CD4-positive, alpha-beta T cell treated with Interleukin-17A for 4 hours (primary cell): ENCODE measurements around the gene RCL1.
"Not testable (repeated sequence)": the region's sequence is repeated elsewhere in the genome, so short reads cannot be mapped to it uniquely, and the experiment has no call there.

Experiments used
- DNase-seq: peaks from one replicate; pipeline ENCODE4 v3.0.0-alpha.2; 2020; ENCODE audit warnings: mixed read lengths

The RCL1 gene, protein sequence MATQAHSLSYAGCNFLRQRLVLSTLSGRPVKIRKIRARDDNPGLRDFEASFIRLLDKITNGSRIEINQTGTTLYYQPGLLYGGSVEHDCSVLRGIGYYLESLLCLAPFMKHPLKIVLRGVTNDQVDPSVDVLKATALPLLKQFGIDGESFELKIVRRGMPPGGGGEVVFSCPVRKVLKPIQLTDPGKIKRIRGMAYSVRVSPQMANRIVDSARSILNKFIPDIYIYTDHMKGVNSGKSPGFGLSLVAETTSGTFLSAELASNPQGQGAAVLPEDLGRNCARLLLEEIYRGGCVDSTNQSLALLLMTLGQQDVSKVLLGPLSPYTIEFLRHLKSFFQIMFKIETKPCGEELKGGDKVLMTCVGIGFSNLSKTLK

DNA sequence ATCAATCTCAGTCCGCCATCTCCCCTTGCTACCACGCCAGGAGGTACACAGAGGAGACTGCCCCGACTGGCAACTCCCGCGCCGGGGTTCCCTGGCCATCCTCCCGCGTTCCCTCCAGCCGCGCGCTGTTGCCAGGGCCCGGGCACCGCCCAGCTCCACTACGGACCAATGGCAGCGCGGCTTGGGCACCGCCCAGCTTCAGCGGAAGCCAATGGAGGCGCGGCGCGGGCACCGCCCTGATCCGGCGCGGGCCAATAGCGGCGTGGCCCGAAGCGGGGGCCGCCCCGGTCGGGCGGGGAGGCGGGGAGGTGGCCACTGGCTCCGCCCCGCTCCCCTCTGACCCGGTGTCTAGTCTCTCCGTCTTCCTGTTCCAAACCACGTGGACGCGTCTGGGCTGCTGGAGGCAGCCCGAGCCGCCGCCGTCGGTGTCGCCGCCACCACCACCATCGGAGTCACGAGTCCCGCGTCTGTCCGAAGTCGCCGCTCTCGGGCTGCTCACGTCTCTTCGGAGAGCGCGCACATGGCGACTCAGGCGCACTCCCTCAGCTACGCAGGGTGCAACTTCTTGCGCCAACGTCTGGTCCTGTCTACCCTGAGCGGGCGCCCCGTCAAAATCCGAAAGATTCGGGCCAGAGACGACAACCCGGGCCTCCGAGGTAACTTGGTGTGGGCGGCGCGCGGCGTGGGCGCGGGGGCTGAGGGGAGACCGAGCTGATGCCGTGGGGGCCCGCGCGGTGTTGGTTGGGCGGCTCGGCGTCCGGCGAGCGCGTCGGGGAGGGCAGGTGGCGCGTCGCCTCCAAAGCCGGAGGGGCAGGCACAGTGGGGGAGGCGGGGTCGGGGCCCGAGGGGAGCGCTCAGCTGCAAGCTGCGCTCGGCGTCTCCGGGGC is at the start of gene RCL1:
RCL1 (plus strand) TSS at position 373 of the 887 bp plus-strand sequence; CDS start at position 521, 148 bp downstream.
- DNase-seq: peak; percentile 96

DNA sequence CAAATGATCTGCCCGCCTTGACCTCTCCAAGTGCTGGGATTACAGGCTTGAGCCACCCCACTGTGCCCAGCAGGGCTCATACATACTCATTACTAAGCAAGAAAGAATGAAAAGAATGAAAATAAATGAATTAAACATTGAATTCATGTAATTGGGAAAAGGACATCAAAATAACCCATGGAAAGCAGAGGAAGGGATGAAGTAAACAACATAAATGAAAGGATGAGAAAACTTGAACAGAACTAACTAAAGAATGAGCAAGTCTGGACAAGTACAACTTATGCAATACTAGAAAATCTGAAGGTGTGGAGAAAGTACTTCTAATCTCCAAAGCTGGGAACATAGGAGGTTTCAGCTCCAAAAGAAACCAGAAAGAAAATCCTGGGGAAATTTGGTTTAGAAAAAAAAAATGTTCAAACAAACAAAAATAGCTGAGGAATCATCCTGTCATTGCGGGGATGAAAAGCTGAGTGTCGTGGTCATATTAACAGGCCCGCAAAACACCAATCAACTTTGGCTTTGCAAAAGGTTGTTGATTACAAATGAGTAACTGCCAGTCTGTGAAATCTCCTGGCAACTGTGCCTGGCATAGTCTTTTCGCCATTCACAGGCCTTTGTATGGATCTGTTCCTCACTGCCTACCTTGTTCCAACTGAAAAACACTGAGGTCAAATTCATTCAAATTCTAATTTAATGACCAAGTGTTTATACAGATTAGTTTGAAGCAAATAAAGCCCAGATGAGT is 49.4 kb upstream of the RCL1 start:
- no peak for DNase-seq

DNA sequence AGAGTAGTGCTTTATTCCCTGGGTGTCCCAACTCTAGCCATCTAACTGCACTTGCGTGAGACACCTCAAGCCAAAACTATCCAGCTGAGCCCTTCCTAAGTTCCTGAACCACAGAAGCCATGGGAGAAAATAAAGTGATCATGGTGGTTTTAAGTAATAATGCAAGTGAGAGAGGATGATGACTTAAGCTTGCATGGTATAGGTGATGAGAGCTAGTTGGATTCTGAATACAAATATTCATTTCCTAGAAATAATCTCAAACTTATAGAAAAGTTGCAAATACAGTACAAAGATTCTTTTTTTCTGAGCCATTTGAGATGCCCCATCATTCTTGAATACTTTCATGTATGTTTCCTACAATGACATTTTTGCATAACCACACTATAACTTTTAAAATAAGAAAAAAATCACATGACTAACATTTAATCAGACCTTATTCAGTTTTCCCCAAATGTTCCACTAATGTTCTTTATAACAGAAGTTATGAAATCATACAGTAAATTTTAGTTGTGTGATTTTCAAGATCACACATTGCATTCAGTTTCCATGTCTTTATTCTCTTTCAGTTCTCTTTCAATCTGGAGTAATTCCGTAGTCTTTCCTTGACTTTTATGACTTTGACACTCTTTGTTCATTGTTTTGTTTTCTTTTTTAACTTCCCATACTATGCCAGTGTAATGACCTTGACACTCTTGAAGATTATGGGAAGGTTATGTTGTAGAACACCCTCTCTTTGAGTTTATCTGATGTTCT is 46.3 kb upstream of the RCL1 start:
- no peak for DNase-seq

DNA sequence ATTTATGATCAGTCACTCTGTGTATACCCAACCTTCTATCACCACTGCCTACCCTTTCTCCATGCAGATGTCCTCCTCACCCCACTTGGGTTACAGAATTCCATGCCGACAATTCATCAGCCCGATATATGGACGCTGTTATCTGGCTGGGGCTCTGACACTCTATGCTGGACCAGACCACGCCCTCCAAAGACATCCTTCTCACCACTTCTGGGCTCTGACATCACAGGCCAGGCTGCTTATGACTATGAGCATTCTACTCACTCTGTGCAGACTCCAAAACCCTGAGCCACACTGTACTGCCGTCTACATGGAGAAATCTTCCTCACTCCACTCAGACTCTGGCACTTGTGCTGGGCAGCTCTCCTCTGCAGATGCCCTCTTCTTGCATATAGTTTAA is 44.1 kb upstream of the RCL1 start:
- no peak for DNase-seq

DNA sequence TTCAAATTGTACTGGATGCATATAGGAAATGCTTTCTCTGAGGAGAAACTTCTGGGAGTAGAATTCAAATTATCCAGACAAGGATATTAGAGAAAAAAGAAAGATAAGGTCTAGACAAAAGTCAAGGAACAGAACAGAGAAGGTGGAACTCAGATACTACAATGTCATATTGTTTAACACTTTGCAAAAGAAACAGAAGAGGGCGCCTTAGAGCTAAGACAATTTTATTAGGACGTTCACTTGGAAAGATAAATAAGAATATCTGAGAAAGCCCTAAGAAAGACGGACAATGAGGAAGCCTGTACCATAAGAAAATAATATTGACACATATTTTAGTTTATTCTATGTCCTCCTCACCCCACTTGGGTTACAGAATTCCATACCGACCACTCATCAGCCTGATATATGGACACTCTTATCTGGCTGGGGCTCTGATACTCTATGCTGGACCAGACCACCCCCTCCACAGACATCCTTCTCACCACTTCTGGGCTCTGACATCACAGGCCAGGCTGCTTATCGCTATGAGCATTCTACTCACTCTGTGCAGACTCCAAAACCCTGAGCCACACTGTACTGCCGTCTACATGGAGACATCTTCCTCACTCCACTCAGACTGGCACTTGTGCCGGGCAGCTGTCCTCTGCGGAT is 42.6 kb upstream of the RCL1 start:
- DNase-seq: no peak

DNA sequence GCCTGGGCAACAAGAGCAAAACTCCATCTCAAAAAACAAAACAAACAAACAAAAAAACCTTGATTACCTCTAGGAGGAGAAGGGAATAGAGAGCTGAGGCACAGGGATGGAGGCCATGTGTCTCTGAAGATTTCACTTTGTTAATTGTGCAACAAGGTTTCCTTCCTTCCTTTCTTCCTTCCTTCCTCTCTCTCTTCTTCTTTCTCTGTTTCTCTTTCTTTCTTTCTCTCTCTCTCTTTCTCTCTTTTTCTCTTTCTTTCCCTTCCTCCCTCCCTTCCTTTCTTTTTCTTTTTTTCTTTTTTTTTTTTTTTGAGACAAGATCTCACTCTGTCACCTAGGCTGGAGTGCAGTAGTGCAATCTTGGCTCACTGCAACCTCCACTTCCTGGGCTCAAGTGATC is 38.2 kb upstream of the RCL1 start:
- DNase-seq: not testable (repeated sequence)

DNA sequence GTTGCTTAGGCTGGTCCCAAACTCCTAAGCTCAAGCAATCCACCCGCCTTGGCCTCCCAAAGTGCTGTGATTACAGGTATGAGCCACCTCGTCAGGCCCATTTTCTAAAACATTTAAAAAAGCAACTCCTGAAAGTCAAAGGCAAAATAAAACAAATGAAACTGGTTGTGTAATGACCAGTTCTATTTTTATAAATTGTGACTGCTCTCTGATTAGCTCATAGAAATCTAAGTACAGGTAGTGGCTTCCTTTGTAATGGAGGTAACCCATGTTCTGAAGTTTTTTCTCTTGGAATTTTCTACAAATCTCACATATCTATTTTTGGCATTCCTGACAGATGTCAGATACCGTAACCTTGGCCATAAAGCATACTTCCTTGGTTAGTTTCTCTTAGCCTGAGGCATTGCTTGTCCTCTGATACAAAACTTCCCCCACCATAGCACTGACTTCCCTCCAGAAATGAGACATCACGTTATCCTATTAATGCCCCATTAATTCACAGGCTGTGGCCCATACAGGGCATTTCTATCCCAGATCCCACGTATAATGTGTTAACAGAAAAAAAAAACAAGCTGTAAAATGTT is 37.6 kb upstream of the RCL1 start:
- no peak for DNase-seq

DNA sequence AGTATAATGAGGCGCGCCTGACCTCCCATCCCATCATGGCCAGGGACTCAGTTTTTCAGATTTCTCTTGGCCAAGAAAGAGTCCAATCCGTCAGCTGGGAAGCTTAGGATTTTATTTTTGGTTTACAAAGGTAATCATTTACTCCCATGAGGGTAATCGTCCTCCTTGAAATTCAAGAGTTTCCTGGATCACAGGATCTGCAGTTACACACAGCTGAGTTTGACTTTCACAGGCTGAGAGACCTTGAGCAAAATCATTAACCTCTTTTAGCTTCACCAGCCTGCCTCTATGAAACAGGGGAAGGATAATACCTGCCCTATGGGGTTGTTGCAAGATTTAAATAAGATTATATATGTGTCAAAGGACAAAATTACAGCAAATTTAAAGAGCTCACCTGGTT is 36.3 kb upstream of the RCL1 start:
- no peak for DNase-seq

DNA sequence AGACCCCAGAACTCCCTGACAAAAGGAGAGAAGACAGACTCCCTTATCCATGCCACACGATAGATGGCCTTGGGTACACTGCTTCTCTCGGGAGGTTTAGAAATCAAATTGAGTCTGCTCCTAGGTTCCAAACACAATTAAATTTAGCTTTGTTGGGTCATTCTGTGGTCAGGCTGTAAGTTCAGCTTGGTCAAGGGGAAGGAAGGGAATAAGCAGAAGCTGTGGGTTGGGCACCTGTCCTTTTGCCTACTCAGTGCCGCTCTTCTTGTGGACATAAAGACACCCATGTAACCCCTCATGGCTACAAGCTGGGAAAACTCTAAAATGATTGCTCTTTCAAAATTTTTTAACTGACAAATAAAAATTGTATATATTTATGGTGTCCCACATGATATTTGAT is 32.6 kb upstream of the RCL1 start:
- DNase-seq: no peak

DNA sequence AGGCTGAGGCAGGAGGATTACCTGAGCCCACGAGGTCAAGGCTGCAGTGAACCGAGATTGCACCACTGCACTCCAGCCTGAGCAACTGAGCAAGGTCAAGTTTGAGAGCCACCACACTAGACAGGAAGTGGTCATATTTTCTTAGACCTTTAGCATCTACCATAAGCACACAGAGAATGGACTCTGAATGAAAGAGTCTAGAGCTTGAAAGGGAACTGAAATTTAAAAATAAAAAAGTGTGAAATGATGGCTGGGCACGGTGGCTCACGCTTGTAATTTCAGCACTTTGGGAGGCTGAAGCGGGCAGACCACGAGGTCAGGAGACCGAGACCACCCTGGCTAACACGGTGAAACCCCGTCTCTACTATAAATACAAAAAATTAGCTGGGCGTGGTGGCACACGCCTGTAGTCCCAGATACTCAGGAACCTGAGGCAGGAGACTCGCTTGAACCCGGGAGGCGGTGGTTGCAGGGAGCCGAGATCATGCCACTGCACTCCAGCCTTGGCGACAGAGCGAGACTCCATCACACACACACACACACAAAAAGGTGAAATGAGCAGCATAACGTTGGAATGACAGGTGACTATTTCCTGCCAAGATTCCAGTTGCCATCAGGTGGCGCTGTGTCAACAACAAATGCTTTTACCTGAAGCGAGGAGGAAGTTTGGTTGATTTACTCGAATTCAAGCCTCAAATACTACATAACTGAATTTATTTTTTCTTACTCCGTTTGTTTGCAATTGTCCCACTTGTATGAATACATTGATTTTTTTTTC is 30.4 kb upstream of the RCL1 start:
- peak; percentile 88 for DNase-seq

DNA sequence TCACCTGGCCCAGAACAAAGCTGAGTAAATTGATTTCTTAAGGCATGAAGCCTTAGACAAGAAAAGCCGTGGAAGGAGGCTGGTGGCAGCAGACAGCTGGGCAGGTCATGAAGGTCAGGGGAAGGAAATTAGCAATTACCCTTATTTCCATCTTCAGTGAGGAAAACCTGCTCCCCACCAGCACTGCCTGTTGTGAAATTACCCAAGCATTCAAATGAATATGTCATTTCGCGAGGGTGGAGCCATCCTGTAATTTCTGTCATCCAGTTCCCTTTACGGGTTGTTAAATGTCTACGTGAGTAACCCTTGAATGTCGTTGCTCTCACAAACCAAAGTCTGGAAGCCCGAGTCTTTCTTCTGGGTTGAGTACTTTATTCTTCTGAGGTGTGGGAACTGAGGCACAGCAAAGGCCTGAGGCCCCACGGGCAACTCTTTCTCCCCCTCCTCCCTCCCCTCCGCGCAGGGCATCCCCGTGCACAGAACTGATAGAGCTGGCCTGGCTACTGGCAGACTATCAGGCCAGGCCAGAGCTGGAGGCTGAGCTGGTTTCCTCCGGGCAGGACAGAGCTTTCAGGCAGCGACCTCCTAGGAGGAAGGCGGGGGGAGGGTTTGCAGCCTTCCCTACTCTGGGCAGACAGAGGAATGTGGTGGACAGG is 29.7 kb upstream of the RCL1 start:
- DNase-seq: peak; percentile 14

DNA sequence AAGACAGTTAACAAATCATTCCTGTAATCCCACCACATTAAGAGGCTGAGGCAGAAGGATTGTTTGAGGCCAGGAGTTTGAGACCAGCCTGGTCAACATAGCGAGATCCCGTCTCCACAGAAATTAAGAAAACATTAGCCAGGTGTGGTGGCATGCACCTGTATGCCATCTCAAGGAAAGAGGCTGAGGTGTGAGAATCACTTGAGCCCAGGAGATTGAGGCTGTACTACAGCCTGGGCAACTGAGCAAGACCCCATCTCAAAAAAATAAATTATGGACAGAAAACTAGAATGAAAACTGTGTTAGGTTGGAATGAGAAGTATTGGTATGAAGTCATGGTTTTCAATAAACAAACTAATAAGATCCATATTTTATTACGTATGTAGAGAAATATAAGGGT is 28.7 kb upstream of the RCL1 start:
- no peak for DNase-seq

DNA sequence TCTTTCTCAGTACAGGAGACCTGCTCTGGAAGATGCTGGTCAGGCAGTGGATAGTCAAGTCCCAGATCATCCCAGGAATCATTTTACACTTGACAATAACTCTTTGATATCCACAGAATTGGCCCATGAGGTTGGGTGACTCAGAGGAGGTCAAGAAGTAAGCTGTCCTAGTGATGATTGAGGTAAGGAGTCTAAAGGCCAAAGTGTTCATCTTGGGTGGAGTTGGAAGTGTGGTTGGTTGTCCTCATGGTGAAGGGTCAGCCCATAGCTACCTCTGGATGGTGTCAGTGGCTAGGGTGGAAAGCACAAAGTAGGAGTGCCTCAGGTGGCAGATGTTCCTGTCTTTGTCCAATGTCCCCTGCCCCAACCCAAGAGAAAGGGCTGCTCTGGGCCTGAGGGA is 24.1 kb upstream of the RCL1 start:
- no peak for DNase-seq

DNA sequence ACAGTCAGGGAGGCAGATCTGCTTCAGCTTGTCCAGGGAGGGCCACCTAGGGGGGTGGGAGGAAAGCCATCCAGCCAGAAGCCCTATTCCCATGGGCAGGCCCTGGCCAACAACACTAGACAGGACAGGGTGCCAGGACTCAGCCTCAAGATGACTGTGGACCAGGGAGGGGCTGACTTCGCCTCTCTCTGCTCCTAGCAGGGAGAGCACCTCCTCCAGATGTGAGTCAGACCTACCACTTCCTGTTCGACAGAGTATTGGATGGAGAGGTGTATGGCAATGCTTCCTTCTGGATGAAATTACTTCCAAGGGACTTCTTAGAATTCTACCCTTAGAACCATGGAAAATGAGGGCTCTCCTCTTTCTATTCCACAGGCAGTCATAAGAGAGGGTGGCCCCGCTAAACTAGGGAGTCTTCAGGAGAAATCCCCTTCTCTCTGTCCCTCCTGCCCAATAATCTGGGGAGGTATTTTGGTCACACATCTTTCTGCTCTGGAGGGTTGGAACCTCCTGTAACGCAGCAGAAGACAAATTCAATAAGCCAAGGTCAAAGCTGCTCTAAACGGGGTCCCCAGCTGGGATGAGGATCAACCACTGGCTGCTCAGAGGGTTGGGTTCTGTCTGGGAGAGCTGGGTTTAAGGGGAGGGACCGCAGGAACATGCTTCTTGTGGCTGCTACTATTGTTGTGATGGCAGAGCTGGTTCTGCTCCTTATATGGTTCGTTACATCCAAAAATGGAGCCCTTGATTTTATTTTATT is 23.2 kb upstream of the RCL1 start:
- no peak for DNase-seq

DNA sequence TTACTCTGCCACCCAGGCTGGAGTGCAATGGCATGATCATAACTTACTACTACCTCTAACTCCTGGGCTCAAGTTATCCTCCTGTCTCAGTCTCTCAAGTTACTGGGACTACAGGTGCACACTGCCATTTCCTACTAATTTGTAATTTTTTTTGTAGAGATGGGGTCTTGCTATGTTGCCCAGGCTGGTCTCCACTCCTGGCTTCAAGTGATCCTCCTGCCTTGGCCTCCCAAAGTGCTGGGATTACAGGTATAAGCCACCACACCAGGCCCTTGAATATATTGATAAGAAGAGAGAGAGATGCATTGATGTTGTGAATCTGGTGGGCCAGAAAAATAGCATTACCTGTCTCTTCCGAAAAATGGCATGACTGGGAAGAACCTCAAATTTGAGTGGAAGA is 21.0 kb upstream of the RCL1 start:
- DNase-seq: no peak

DNA sequence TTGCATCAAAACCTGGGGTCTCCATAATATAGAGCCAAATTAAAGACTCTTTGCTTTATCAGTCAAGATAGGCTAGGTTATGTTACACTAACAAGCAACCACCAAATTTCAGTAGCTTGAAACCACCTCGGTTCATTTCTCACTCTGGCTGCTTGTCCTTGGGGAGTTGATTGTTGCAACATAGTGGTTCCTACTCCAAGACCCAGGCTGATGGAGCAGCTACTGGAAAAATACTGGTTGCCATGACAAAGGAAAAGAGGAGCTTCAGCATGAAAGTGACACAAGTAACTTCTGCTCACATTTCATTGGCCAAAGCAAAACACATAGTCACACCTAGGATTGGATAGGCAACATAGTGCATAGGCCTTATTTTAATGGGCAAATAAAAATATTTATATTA is 18.5 kb upstream of the RCL1 start:
- DNase-seq: no peak

DNA sequence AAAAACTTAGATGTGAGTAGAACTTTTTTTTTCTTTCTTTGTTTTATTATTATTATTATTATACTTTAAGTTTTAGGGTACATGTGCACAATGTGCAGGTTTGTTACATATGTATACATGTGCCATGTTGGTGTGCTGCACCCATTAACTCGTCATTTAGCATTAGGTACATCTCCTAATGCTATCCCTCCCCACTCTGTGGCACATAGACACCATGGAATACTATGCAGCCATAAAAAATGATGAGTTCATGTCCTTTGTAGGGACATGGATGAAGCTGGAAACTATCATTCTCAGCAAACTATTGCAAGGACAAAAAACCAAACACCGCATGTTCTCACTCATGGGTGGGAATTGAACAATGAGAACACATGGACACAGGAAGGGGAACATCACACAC is 17.8 kb upstream of the RCL1 start:
- DNase-seq: not testable (repeated sequence)

DNA sequence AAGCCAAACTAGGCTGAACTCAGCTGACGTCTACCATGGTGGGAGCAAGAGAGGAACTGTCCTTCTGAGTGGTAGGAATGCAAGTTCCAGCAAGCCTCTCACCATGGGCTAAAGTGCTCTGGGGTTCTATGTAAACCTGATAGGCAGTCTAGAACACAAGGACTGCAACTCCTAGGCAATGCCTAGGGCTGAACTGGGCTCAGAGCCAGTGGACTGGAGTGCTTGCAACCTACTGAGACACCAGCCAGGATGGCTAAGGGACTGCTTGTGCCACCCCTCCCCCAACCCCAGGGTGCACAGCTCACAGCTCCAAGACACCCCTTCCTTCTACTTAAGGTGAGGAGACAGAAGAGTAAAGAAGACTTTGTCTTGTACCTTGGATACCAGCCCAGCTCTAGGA is 12.1 kb upstream of the RCL1 start:
- no peak for DNase-seq

DNA sequence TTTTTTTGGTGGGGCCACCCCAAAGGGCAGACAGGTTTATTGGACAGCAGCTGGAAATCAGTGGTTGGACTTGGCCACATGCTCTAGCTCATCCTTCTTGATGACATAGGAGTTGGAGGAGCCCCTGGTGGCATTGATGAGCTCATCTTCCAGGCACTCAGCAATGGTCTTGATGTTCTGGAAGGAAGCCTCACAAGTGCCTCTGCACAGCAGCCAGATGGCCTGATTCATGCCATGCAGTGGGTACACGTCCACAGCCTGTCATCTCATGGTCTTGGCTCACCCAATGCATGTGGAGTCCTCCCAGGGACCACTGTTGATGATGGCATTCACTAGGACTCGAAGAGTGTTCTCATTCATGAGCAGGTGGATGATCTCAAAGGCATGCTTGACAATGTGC is 11.3 kb upstream of the RCL1 start:
- no peak for DNase-seq

DNA sequence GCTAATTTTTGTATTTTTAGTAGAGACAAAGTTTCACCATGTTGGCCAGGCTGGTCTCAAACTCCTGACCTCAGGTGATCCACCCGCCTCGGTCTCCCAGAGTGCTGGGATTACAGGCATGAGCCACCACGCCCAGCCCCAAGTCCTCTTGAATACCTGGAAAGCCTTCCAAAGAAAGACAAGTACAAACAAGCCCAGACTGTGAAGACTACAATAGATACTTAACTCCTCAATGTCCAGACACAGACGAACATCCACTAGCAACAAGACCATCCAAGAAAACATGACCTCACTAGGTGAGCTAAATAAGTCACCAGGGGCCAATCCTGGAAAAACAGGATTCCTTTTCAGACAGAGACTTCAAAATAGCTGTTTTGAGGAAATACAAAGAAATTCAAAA is 9.6 kb upstream of the RCL1 start:
- DNase-seq: not testable (repeated sequence)
